Measurements from ENCODE around the gene TSPAN5. TPM values are rescaled to one million over a fixed set of nuclear protein-coding genes. Genes with fewer than 3 reads are reported as not detected.

TSPAN5 gene
- polyA plus RNA-seq, 1 of the 3 experiments (the other 2 are of a cell fraction) = 38.6 TPM

DNA sequence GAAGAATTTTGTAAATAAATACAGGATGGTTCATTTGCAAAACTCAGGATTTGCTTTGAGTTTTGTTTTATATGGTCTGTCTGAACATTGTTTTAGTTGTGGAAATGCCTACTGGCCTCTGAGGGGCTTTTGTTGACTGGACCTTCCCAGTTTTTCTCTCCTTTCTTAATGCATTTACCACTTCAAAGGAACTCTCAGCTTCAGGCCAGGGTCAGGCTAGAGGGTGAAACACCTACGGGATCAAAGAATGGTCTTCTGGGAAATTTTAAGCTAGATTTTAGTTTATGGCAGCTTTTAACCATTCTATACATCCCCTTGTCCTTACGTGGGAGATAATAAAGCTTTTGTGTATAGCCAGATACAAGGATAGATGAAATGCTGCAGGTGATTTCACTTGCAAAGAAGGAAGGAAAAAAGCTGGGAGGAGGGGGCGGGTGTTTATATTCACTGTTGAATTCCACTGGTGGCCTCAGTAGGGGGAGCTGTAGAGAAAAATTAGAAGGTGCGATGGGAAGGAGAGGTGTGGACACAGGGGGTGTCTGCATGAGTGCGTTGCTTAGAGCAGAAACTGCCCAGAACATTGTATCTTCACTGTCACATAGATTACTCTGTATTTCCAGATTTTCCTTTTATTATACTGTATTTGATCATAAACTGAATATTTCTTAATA, 151.8 kb downstream of the TSPAN5 start:
- peaks cover 0 to 41% of the 10 kb centered on the region in 2 experiments for H3K4me1 ChIP-seq (ENCODE audit: control insufficient read depth in 1 of 2, insufficient read depth in 2 of 2, low read depth in 1 of 2, low read length in 1 of 2)
- H3K9me2 ChIP-seq = no peaks in the 10 kb centered on the region
- peaks cover 48% of the 10 kb centered on the region for H3K79me2 ChIP-seq (ENCODE audit: insufficient read depth)
- H3K27me3 ChIP-seq (ENCODE audit: insufficient read depth) = no peaks in the 10 kb centered on the region
- TF ChIP-seq JUND (IDR thresholded peaks at IDR 0.05) (no peak), NRF1 (IDR thresholded peaks at IDR 0.05; ENCODE audit: low read depth, low read length) (no peak), EZH2phosphoT487 (IDR thresholded peaks at IDR 0.05; ENCODE audit: borderline replicate concordance, low read depth) (no peak), RXRA (IDR thresholded peaks at IDR 0.05; ENCODE audit: borderline replicate concordance, low read depth) (no peak), FOXM1 (IDR thresholded peaks at IDR 0.05; ENCODE audit: low read depth) (no peak), RAD21 (IDR thresholded peaks at IDR 0.05; ENCODE audit: low read length) (peak; percentile 34; the same call in 1 of the 2 replicates), EP300 (IDR thresholded peaks at IDR 0.05; ENCODE audit: borderline replicate concordance in 1 of 2, low read depth in 1 of 2, low read length in 1 of 2) (no peak)
- TF ChIP-seq, protein P1, sequence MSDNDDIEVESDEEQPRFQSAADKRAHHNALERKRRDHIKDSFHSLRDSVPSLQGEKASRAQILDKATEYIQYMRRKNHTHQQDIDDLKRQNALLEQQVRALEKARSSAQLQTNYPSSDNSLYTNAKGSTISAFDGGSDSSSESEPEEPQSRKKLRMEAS (IDR thresholded peaks at IDR 0.05; ENCODE audit: low read depth) = no peak
- TF ChIP-seq, protein P2, sequence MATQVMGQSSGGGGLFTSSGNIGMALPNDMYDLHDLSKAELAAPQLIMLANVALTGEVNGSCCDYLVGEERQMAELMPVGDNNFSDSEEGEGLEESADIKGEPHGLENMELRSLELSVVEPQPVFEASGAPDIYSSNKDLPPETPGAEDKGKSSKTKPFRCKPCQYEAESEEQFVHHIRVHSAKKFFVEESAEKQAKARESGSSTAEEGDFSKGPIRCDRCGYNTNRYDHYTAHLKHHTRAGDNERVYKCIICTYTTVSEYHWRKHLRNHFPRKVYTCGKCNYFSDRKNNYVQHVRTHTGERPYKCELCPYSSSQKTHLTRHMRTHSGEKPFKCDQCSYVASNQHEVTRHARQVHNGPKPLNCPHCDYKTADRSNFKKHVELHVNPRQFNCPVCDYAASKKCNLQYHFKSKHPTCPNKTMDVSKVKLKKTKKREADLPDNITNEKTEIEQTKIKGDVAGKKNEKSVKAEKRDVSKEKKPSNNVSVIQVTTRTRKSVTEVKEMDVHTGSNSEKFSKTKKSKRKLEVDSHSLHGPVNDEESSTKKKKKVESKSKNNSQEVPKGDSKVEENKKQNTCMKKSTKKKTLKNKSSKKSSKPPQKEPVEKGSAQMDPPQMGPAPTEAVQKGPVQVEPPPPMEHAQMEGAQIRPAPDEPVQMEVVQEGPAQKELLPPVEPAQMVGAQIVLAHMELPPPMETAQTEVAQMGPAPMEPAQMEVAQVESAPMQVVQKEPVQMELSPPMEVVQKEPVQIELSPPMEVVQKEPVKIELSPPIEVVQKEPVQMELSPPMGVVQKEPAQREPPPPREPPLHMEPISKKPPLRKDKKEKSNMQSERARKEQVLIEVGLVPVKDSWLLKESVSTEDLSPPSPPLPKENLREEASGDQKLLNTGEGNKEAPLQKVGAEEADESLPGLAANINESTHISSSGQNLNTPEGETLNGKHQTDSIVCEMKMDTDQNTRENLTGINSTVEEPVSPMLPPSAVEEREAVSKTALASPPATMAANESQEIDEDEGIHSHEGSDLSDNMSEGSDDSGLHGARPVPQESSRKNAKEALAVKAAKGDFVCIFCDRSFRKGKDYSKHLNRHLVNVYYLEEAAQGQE (IDR thresholded peaks at IDR 0.05; ENCODE audit: low read depth, low read length) = no peak
- TF ChIP-seq, protein P3, sequence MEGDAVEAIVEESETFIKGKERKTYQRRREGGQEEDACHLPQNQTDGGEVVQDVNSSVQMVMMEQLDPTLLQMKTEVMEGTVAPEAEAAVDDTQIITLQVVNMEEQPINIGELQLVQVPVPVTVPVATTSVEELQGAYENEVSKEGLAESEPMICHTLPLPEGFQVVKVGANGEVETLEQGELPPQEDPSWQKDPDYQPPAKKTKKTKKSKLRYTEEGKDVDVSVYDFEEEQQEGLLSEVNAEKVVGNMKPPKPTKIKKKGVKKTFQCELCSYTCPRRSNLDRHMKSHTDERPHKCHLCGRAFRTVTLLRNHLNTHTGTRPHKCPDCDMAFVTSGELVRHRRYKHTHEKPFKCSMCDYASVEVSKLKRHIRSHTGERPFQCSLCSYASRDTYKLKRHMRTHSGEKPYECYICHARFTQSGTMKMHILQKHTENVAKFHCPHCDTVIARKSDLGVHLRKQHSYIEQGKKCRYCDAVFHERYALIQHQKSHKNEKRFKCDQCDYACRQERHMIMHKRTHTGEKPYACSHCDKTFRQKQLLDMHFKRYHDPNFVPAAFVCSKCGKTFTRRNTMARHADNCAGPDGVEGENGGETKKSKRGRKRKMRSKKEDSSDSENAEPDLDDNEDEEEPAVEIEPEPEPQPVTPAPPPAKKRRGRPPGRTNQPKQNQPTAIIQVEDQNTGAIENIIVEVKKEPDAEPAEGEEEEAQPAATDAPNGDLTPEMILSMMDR (IDR thresholded peaks at IDR 0.05) = peak; percentile 42
- 91% methylated on average over 5 of the region's 5 CpGs for WGBS (ENCODE audit: low lambda C conversion rate)
- H3K9me3 ChIP-seq = no peaks in the 10 kb centered on the region
- H3K4me3 ChIP-seq (ENCODE audit: low read depth in 2 of 2, low read length in 1 of 2) = no peak overlapping the region
- H2AFZ ChIP-seq (ENCODE audit: low read depth) = no peak overlapping the region
- H3K9ac ChIP-seq = no peak overlapping the region
- no peak overlapping the region for H3K4me2 ChIP-seq
- no peaks in the 10 kb centered on the region for H4K20me1 ChIP-seq (ENCODE audit: insufficient read depth)
- H3F3A ChIP-seq (replicated peaks; ENCODE audit: insufficient read depth) = peaks cover 17% of the 10 kb centered on the region
- CTCF ChIA-PET = interaction anchor here (1.1 to 1.4 kb wide), 2 partner anchors 11 to 26 kb away, joined by 3 read pairs; no protein-coding TSS in a partner anchor
- no peak overlapping the region for H3K27ac ChIP-seq (ENCODE audit: low read depth in 2 of 2, low read length in 1 of 2)
- H3K36me3 ChIP-seq (replicated peaks in 1 of 2; ENCODE audit: control insufficient read depth in 1 of 2, insufficient read depth in 2 of 2, low read length in 1 of 2) = peaks cover 2 to 9% of the 10 kb centered on the region in 2 experiments
- POLR2A ChIA-PET = no interaction called here
- peak; percentile 20 for DNase-seq

DNA sequence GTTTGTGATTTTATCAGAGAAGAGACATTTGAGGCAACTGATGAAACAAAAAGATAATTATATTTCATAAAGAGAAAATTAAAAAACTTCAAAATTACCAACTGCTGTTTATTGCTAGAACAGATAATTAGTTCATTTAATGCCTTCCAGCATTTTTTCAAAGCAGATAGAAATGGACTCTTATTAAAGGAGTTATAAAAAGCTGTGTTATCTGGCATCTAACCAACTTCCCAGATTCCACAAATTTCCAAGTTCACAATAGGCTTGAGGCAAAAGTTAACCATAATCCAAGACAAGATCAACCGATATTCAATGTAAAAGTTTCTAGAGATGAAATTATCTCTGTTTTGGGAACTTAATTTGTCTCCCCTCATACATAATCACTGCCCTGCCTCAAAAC, 152.4 kb downstream of the TSPAN5 start:
- WGBS (ENCODE audit: low lambda C conversion rate) = 77% methylated on average over 1 of the region's 1 CpG
- Histone ChIP-seq H3K9me3 (no peaks in the 10 kb centered on the region), H3K4me3 (ENCODE audit: low read depth in 2 of 2, low read length in 1 of 2) (no peak overlapping the region), H3K79me2 (ENCODE audit: insufficient read depth) (peaks cover 42% of the 10 kb centered on the region), H3K27ac (ENCODE audit: low read depth in 2 of 2, low read length in 1 of 2) (no peak overlapping the region), H3K4me2 (no peak overlapping the region), H2AFZ (ENCODE audit: low read depth) (no peak overlapping the region), H3K4me1 (ENCODE audit: control insufficient read depth in 1 of 2, insufficient read depth in 2 of 2, low read depth in 1 of 2, low read length in 1 of 2) (peaks cover 0 to 36% of the 10 kb centered on the region in 2 experiments), H4K20me1 (ENCODE audit: insufficient read depth) (no peaks in the 10 kb centered on the region), H3F3A (replicated peaks; ENCODE audit: insufficient read depth) (peaks cover 11% of the 10 kb centered on the region), H3K9ac (no peak overlapping the region), H3K9me2 (no peaks in the 10 kb centered on the region), H3K36me3 (replicated peaks in 1 of 2; ENCODE audit: control insufficient read depth in 1 of 2, insufficient read depth in 2 of 2, low read length in 1 of 2) (peaks cover 2 to 9% of the 10 kb centered on the region in 2 experiments), H3K27me3 (ENCODE audit: insufficient read depth) (no peaks in the 10 kb centered on the region)
- TF ChIP-seq CHD2 (IDR thresholded peaks at IDR 0.05; ENCODE audit: low read length, partially characterized antibody) (no peak), TCF12 (IDR thresholded peaks at IDR 0.05) (no peak), TEAD4 (IDR thresholded peaks at IDR 0.05; ENCODE audit: borderline replicate concordance, insufficient read depth) (no peak), SMC3 (IDR thresholded peaks at IDR 0.05; ENCODE audit: low read depth, low read length) (no peak), FOXM1 (IDR thresholded peaks at IDR 0.05; ENCODE audit: low read depth) (no peak)
- TF ChIP-seq, protein P4, sequence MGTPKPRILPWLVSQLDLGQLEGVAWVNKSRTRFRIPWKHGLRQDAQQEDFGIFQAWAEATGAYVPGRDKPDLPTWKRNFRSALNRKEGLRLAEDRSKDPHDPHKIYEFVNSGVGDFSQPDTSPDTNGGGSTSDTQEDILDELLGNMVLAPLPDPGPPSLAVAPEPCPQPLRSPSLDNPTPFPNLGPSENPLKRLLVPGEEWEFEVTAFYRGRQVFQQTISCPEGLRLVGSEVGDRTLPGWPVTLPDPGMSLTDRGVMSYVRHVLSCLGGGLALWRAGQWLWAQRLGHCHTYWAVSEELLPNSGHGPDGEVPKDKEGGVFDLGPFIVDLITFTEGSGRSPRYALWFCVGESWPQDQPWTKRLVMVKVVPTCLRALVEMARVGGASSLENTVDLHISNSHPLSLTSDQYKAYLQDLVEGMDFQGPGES (IDR thresholded peaks at IDR 0.05; ENCODE audit: low read depth, low read length) = no peak
- POLR2A ChIA-PET = no interaction called here
- DNase-seq = no peak
- CTCF ChIA-PET = interaction anchor here (1.1 to 1.4 kb wide), 3 partner anchors 10 to 28 kb away, joined by 3 read pairs; no protein-coding TSS in a partner anchor

All from SK-N-SH (cell line).